H1 (cell line): ENCODE measurements around the gene LVRN. TPM values are rescaled to one million over a fixed set of nuclear protein-coding genes. Genes with fewer than 3 reads are reported as not detected.

Source experiments
- CTCF ChIA-PET: fragments of 300-600 bp; sonication (Branson Sonifier 250); formaldehyde crosslinking; loops from one replicate; lab custom pipeline; 2021; ENCODE audit not compliant: partially characterized antibody; lab: Charles Lee
- POLR2A ChIA-PET: fragments of 300-600 bp; sonication (Branson Sonifier 250); formaldehyde crosslinking; loops from one replicate; lab custom pipeline; 2021; ENCODE audit warnings: inconsistent platforms; ENCODE audit not compliant: partially characterized antibody; lab: Charles Lee
- DNase-seq, 2 experiments: peaks; one replicate each; pipeline versions ENCODE4 v3.0.0 to v3.0.0-alpha.2; 2010 to 2022; ENCODE audit warnings: low spot score in 2 of 2, low read depth in 1 of 2, mixed read lengths in 1 of 2
- FAIRE-seq: peaks from 2 replicates; lab custom pipeline; 2011; peaks lifted over from hg19 to GRCh38; lab: Jason Lieb, UNC
- H2AFZ ChIP-seq: 2 replicates; pipeline ENCODE4 v1.8.1; 2012; ENCODE audit warnings: low read length, inconsistent platforms
- H2AK5ac ChIP-seq: 2 replicates; pipeline ENCODE4 v1.6.1; 2013; ENCODE audit warnings: low read depth, low read length
- H2BK120ac ChIP-seq: replicated peaks from 2 replicates; pipeline ENCODE3; 2013; ENCODE audit warnings: low read depth, low read length, inconsistent platforms
- H2BK12ac ChIP-seq: 2 replicates; pipeline ENCODE4 v1.6.1; 2013; ENCODE audit warnings: low read depth, low read length
- H2BK15ac ChIP-seq: 2 replicates; pipeline ENCODE4 v1.6.1; 2013; ENCODE audit warnings: low read length
- H2BK20ac ChIP-seq: 2 replicates; pipeline ENCODE4 v1.6.1; 2013; ENCODE audit warnings: low read length
- H2BK5ac ChIP-seq: 2 replicates; pipeline ENCODE4 v1.6.1; 2013; ENCODE audit warnings: low read depth, low read length
- H3K14ac ChIP-seq: 2 replicates; pipeline ENCODE4 v1.6.1; 2013; ENCODE audit warnings: inconsistent platforms; ENCODE audit not compliant: insufficient read length
- H3K18ac ChIP-seq: 2 replicates; pipeline ENCODE4 v1.6.1; 2013; ENCODE audit warnings: low read length; ENCODE audit errors: extremely low read depth
- H3K23ac ChIP-seq: 2 replicates; pipeline ENCODE4 v1.6.1; 2013; ENCODE audit warnings: inconsistent platforms; ENCODE audit not compliant: insufficient read length
- H3K23me2 ChIP-seq: 2 replicates; pipeline ENCODE4 v1.6.1; 2013; ENCODE audit warnings: low read depth, low read length
- H3K27ac ChIP-seq: 2 replicates; pipeline ENCODE4 v1.6.1; 2011; ENCODE audit warnings: low read depth, low read length, inconsistent platforms
- H3K27me3 ChIP-seq, 4 experiments: replicated peaks in 1 of 4; 1 replicate in 1 of 4; 2 replicates in 3 of 4; pipeline versions ENCODE4 v1.6.1 to v1.8.1; 2011 to 2013; ENCODE audit warnings: low read length in 3 of 4, mild to moderate bottlenecking in 3 of 4, inconsistent platforms in 2 of 4, mixed read lengths in 2 of 4, moderate library complexity in 1 of 4; ENCODE audit not compliant: control insufficient read depth in 3 of 4, insufficient read depth in 3 of 4; ENCODE audit errors: extremely low read depth in 1 of 4
- H3K36me3 ChIP-seq, 4 experiments: 2 replicates each; pipeline versions ENCODE4 v1.6.1 to v1.8.1; 2011 to 2013; ENCODE audit warnings: mild to moderate bottlenecking in 4 of 4, low read length in 3 of 4, moderate library complexity in 2 of 4, control low read depth in 1 of 4, inconsistent platforms in 1 of 4; ENCODE audit not compliant: insufficient read depth in 4 of 4, control insufficient read depth in 2 of 4
- H3K4ac ChIP-seq: replicated peaks from 2 replicates; pipeline ENCODE3; 2013; ENCODE audit warnings: low read length, low read depth, mixed read lengths, inconsistent platforms; ENCODE audit not compliant: insufficient read length
- H3K4me1 ChIP-seq, 4 experiments: replicated peaks in 1 of 4; 1 replicate in 1 of 4; 2 replicates in 3 of 4; pipeline versions ENCODE4 v1.6.1 to v1.8.1; 2011 to 2013; ENCODE audit warnings: low read length in 3 of 4, inconsistent platforms in 2 of 4, mixed read lengths in 1 of 4; ENCODE audit not compliant: insufficient read depth in 4 of 4, control insufficient read depth in 3 of 4
- H3K4me2 ChIP-seq, 2 experiments: 2 replicates each; pipeline versions ENCODE4 v1.6.1 to v1.8.1; 2011 to 2013; ENCODE audit warnings: low read depth in 2 of 2, low read length in 2 of 2, control low read depth in 1 of 2, inconsistent platforms in 1 of 2, mild to moderate bottlenecking in 1 of 2; ENCODE audit not compliant: insufficient read depth in 1 of 2
- H3K4me3 ChIP-seq, 4 experiments: fragments of 200-600, 300-600 bp in 1 of 4; sonication (generic), shearing (Covaris generic), sonication (Bioruptor Twin) in 1 of 4; 2 replicates each; pipeline versions ENCODE4 v1.5.1 to v1.8.1; 2011 to 2016; ENCODE audit warnings: low read length in 4 of 4, low read depth in 3 of 4, control low read depth in 2 of 4, inconsistent platforms in 2 of 4, mild to moderate bottlenecking in 2 of 4, mixed read lengths in 1 of 4, moderate library complexity in 1 of 4; ENCODE audit not compliant: insufficient read depth in 2 of 4; ENCODE audit errors: extremely low read depth in 1 of 4
- H3K56ac ChIP-seq: replicated peaks from 2 replicates; pipeline ENCODE3; 2013; ENCODE audit warnings: low read depth, mild to moderate bottlenecking, mixed read lengths, low read length, inconsistent platforms; ENCODE audit not compliant: insufficient read length
- H3K79me1 ChIP-seq: 2 replicates; pipeline ENCODE4 v1.6.1; 2013; ENCODE audit warnings: low read depth, low read length, control low read depth
- H3K79me2 ChIP-seq, 2 experiments: 2 replicates each; pipeline versions ENCODE4 v1.6.1 to v1.8.1; 2012 to 2013; ENCODE audit warnings: low read length in 2 of 2, mild to moderate bottlenecking in 2 of 2, inconsistent platforms in 1 of 2; ENCODE audit not compliant: insufficient read depth in 2 of 2, control insufficient read depth in 1 of 2
- H3K9ac ChIP-seq, 4 experiments: replicated peaks in 1 of 4; 1 replicate in 1 of 4; 2 replicates in 3 of 4; pipeline versions ENCODE4 v1.6.1 to v1.8.1; 2011 to 2013; ENCODE audit warnings: low read depth in 3 of 4, low read length in 3 of 4, control low read depth in 2 of 4, mild to moderate bottlenecking in 2 of 4, moderate library complexity in 2 of 4, inconsistent platforms in 1 of 4; ENCODE audit errors: extremely low read depth in 1 of 4
- H3K9me3 ChIP-seq, 2 experiments: 2 replicates each; pipeline versions ENCODE4 v1.6.1 to v1.8.1; 2012 to 2013; ENCODE audit warnings: mild to moderate bottlenecking in 2 of 2, moderate library complexity in 2 of 2, control low read depth in 1 of 2, inconsistent platforms in 1 of 2, low read depth in 1 of 2, low read length in 1 of 2, mixed read lengths in 1 of 2; ENCODE audit not compliant: insufficient read depth in 2 of 2
- H4K20me1 ChIP-seq, 2 experiments: replicated peaks in 1 of 2; 2 replicates each; pipeline versions ENCODE3 to v1.8.1; 2011 to 2013; ENCODE audit warnings: inconsistent platforms in 2 of 2, low read length in 2 of 2, mild to moderate bottlenecking in 1 of 2; ENCODE audit not compliant: insufficient read depth in 2 of 2, control insufficient read depth in 1 of 2
- H4K5ac ChIP-seq: 2 replicates; pipeline ENCODE4 v1.6.1; 2013; ENCODE audit warnings: low read length, low read depth, mixed read lengths, inconsistent platforms; ENCODE audit not compliant: insufficient read length
- H4K8ac ChIP-seq: 2 replicates; pipeline ENCODE4 v1.8.0; 2013; ENCODE audit warnings: mild to moderate bottlenecking, moderate library complexity, low read length, inconsistent platforms; ENCODE audit not compliant: insufficient read depth; ENCODE audit errors: extremely low read depth
- H4K91ac ChIP-seq: replicated peaks from 2 replicates; pipeline ENCODE3; 2013; ENCODE audit warnings: low read length, mixed read lengths, inconsistent platforms; ENCODE audit not compliant: insufficient read length
- BACH1 ChIP-seq: IDR thresholded peaks from 2 replicates; pipeline ENCODE4 v1.6.1; 2012; ENCODE audit warnings: low read length, improper control_type of control experiment
- CHD1 ChIP-seq: IDR thresholded peaks from 2 replicates; pipeline ENCODE4 v1.6.1; 2012; ENCODE audit warnings: low read depth, low read length, improper control_type of control experiment
- GTF2F1 ChIP-seq: IDR thresholded peaks from 2 replicates; pipeline ENCODE4 v1.6.1; 2012; ENCODE audit warnings: low read depth, low read length, improper control_type of control experiment, borderline replicate concordance
- HDAC2 ChIP-seq, 2 experiments: fragments of 300-600 bp in 1 of 2; sonication (generic) in 1 of 2; IDR thresholded peaks; 2 replicates each; pipeline ENCODE4 v1.6.1; 2011 to 2012; ENCODE audit warnings: low read depth in 2 of 2, low read length in 2 of 2, mild to moderate bottlenecking in 2 of 2, moderate library complexity in 2 of 2, borderline replicate concordance in 1 of 2, inconsistent platforms in 1 of 2
- HDAC6 ChIP-seq: IDR thresholded peaks from one replicate; pipeline ENCODE4 v1.7.1; 2012; ENCODE audit warnings: low read depth, mild to moderate bottlenecking, inconsistent platforms, low read length, moderate library complexity
- NRF1 ChIP-seq: IDR thresholded peaks from 2 replicates; pipeline ENCODE4 v1.6.1; 2011; ENCODE audit warnings: mild to moderate bottlenecking, low read depth, low read length, improper control_type of control experiment
- POLR2AphosphoS5 ChIP-seq: IDR thresholded peaks from 2 replicates; pipeline ENCODE4 v1.6.1; 2011; ENCODE audit warnings: low read depth, low read length
- RXRA ChIP-seq: IDR thresholded peaks from 2 replicates; pipeline ENCODE4 v1.6.1; 2011; ENCODE audit warnings: low read depth, mild to moderate bottlenecking, low read length, moderate library complexity; ENCODE audit not compliant: insufficient read depth
- SRF ChIP-seq: IDR thresholded peaks from 2 replicates; pipeline ENCODE4 v1.6.1; 2011; ENCODE audit warnings: mild to moderate bottlenecking, low read depth, low read length, moderate library complexity
- SUZ12 ChIP-seq: fragments of 200-600 bp; sonication (generic); IDR thresholded peaks from 2 replicates; pipeline ENCODE4 v1.6.1; 2012; ENCODE audit warnings: mild to moderate bottlenecking, inconsistent platforms, low read length, moderate library complexity, mixed read lengths
- YY1 ChIP-seq: IDR thresholded peaks from 2 replicates; pipeline ENCODE4 v1.6.1; 2011; ENCODE audit warnings: low read depth, mild to moderate bottlenecking, low read length
- WGBS, 2 experiments: shearing (Covaris generic) in 1 of 2; methylation state at CpG; one replicate each; pipeline versions ENCODE4 v1.1.6 to v1.1.7; 2013 to 2015; ENCODE audit warnings: low lambda C conversion rate in 2 of 2, mixed read lengths in 2 of 2, inconsistent platforms in 1 of 2, low coverage in 1 of 2, missing lambda C conversion rate in 1 of 2; ENCODE audit not compliant: insufficient replicate concordance in 2 of 2, insufficient coverage in 1 of 2, insufficient read length in 1 of 2; ENCODE audit errors: extremely low coverage in 1 of 2, missing lambda C conversion rate in 1 of 2; 5-methylcytosine and 5-hydroxymethylcytosine counted together
- polyA plus RNA-seq, 7 experiments: library from polyadenylated mRNA; depleted of rRNA in 3 of 7; stranded (reverse) in 5 of 7; unstranded in 2 of 7; fragments of >200 nt in 5 of 7; fragments of 200-250 nt in 2 of 7; gene quantifications; 1 replicate in 5 of 7; 2 replicates in 1 of 7; 4 replicates in 1 of 7; pipeline versions ENCODE4 v1.2.1 to v1.2.3, GENCODE V29; 2011 to 2013; ENCODE audit warnings: missing spikeins in 2 of 7, mixed read lengths in 2 of 7
- total RNA-seq: library from RNA; stranded (reverse); fragmentation: NEBNext Ultra II Directional; extraction: Animal tissue kit (Norgen Biotek cat#: 25700); gene quantifications from 2 replicates; pipeline ENCODE4 v1.2.1, GENCODE V29; 2021
- TF ChIP-seq, protein P1 (sequence below), 3 experiments: IDR thresholded peaks; 1 replicate in 2 of 3; 2 replicates in 1 of 3; pipeline versions ENCODE4 v1.5.1 to v1.6.1; 2011; ENCODE audit warnings: low read length in 3 of 3, mild to moderate bottlenecking in 3 of 3, inconsistent platforms in 2 of 3, low read depth in 1 of 3, moderate library complexity in 1 of 3; ENCODE audit not compliant: insufficient read depth in 1 of 3; ENCODE audit errors: control extremely low read depth in 1 of 3

Gene LVRN
- total and polyA plus RNA-seq, 2 of the 8 experiments (the other 6 are each of a cell fraction or from before 2014, with no cell fraction given): 0.08 to 0.09 TPM

DNA sequence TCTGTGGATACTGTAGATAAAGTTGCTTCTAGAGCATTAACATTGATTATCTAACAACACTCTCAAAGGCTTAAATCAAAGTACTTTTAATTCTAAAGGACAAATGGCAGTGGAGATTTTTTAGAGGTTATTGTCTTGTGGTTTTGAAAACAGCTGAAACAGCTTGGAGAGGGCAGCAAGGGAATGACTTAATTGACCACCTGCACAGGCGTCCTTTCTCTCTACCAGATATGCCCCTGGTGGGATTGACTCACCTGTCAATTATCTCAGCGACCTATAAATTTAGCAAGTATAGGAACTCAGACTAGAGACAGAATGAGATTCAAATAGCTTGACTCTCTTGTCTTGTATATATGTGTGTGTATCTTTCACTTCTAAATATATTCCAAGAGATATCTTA lies 83.5 kb downstream of the LVRN start:
- 90% methylated on average over 2 of the region's 2 CpGs; no CpG with 5 or more reads in 1 of the 2 experiments for WGBS, 2 experiments
- H2BK12ac ChIP-seq: no peak overlapping the region
- H3K18ac ChIP-seq: no peak overlapping the region
- H2BK15ac ChIP-seq: no peak overlapping the region
- no peak overlapping the region for H3K14ac ChIP-seq
- ChIA-PET POLR2A (no interaction called here), CTCF (interaction anchor here (0.9 kb wide), 1 partner anchor 410 kb away, joined by 3 read pairs; no protein-coding TSS in a partner anchor)
- no peaks in the 10 kb centered on the region for H3K9me3 ChIP-seq
- no peak overlapping the region for H2BK20ac ChIP-seq
- no peak overlapping the region for H3K9ac ChIP-seq
- H3K4me3 ChIP-seq: no peak overlapping the region
- no peak overlapping the region for H3K23ac ChIP-seq
- no peaks in the 10 kb centered on the region for H3K36me3 ChIP-seq
- H4K8ac ChIP-seq: no peak overlapping the region
- H3K79me2 ChIP-seq: no peaks in the 10 kb centered on the region
- H3K23me2 ChIP-seq: peaks cover 2% of the 10 kb centered on the region; the same call in 1 of the 2 replicates
- no peak overlapping the region for H2BK5ac ChIP-seq
- no peaks in the 10 kb centered on the region for H3K4me1 ChIP-seq
- no peak for DNase-seq
- H2BK120ac ChIP-seq: no peak overlapping the region
- no peak overlapping the region for H3K4me2 ChIP-seq
- no peak overlapping the region for H4K5ac ChIP-seq
- no peaks in the 10 kb centered on the region for H4K20me1 ChIP-seq
- no peak overlapping the region for H3K56ac ChIP-seq
- H2AK5ac ChIP-seq: no peak overlapping the region
- no peaks in the 10 kb centered on the region for H3K79me1 ChIP-seq
- no peak overlapping the region for H2AFZ ChIP-seq
- no peak overlapping the region for H4K91ac ChIP-seq
- no peaks in the 10 kb centered on the region for H3K27me3 ChIP-seq
- no peak overlapping the region for H3K27ac ChIP-seq
- no peak overlapping the region for H3K4ac ChIP-seq
- FAIRE-seq: no peak
- TF ChIP-seq CHD1 (no peak), RXRA (no peak), HDAC2 (IDR thresholded peaks at IDR 0.05; ENCODE audit: borderline replicate concordance in 1 of 2, low read depth in 2 of 2, low read length in 2 of 2) (no peak), SUZ12 (no peak), GTF2F1 (no peak), HDAC6 (no peak), POLR2AphosphoS5 (no peak), BACH1 (no peak), SRF (no peak), NRF1 (no peak), YY1 (no peak)
- TF ChIP-seq, protein P1, sequence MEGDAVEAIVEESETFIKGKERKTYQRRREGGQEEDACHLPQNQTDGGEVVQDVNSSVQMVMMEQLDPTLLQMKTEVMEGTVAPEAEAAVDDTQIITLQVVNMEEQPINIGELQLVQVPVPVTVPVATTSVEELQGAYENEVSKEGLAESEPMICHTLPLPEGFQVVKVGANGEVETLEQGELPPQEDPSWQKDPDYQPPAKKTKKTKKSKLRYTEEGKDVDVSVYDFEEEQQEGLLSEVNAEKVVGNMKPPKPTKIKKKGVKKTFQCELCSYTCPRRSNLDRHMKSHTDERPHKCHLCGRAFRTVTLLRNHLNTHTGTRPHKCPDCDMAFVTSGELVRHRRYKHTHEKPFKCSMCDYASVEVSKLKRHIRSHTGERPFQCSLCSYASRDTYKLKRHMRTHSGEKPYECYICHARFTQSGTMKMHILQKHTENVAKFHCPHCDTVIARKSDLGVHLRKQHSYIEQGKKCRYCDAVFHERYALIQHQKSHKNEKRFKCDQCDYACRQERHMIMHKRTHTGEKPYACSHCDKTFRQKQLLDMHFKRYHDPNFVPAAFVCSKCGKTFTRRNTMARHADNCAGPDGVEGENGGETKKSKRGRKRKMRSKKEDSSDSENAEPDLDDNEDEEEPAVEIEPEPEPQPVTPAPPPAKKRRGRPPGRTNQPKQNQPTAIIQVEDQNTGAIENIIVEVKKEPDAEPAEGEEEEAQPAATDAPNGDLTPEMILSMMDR (IDR thresholded peaks at IDR 0.05; ENCODE audit: control extremely low read depth in 1 of 3, insufficient read depth in 1 of 3, low read depth in 1 of 3, low read length in 3 of 3): no peak
